ENCODE measurements around the gene NEUROD2.
A peak's percentile ranks its signal among the peaks of the same experiment; 100 is the strongest.

Gene NEUROD2

GRCh38 chr17:39607851-39608130, at the start of gene NEUROD2:
TSS of gene NEUROD2 (minus strand) at chr17:39607920. CDS start at chr17:39606599, 1,321 bp downstream.
- intact Hi-C loops (cut with DNase I; ENCODE audit: low total_unique reads) = loop anchor here (10.0 kb wide), 1 partner anchor 607 kb away; the partner anchor contains the start of gene WIPF2
- no peaks in the 10 kb centered on the region for H3K36me3 ChIP-seq
- H3K27ac ChIP-seq = no peak within 1 kb of the TSS
- no peak for DNase-seq
- H3K27me3 ChIP-seq = peaks cover 15 to 84% of the 10 kb centered on the region in 2 donors
- peak within 1 kb of the TSS in 1 of 2 donors; percentile 9 for H3K4me3 ChIP-seq
- peaks cover 0 to 42% (median 33%) of the 10 kb centered on the region in 4 donors for H3K4me1 ChIP-seq
- no peaks in the 10 kb centered on the region for H3K9me3 ChIP-seq
- no peak for TF ChIP-seq CTCF (IDR thresholded peaks at IDR 0.05)

- no peak for TF ChIP-seq CTCF (IDR thresholded peaks at IDR 0.05)
These were observed 47.4 kb upstream of the NEUROD2 start for GRCh38 chr17:39655105-39655504.

GRCh38 chr17:39653662-39654331, 46.1 kb upstream of the NEUROD2 start:
- Histone ChIP-seq H3K4me3 (no peak overlapping the region), H3K4me1 (peaks cover 0 to 8% (median 4%) of the 10 kb centered on the region in 4 donors), H3K9me3 (no peaks in the 10 kb centered on the region), H3K27ac (no peak overlapping the region), H3K27me3 (no peaks in the 10 kb centered on the region), H3K36me3 (peaks cover 0 to 46% (median 8%) of the 10 kb centered on the region in 3 donors)
- intact Hi-C loops (cut with DNase I; ENCODE audit: low total_unique reads) = no loop called here
- peak in 1 of 2 donors; percentile 62 for DNase-seq
- peak; percentile 59 to 74 for TF ChIP-seq CTCF (IDR thresholded peaks at IDR 0.05)

More at GRCh38 chr17:39655105-39655504, 47.4 kb upstream of the NEUROD2 start:
- DNase-seq = no peak
- Histone ChIP-seq H3K4me1 (peaks cover 0 to 8% (median 4%) of the 10 kb centered on the region in 4 donors), H3K36me3 (peaks cover under 1 to 58% (median 20%) of the 10 kb centered on the region in 3 donors), H3K27ac (no peak overlapping the region), H3K4me3 (no peak overlapping the region), H3K9me3 (no peaks in the 10 kb centered on the region), H3K27me3 (no peaks in the 10 kb centered on the region)
- intact Hi-C loops (cut with DNase I; ENCODE audit: low total_unique reads) = no loop called here

GRCh38 chr17:39653316-39653661, 45.6 kb upstream of the NEUROD2 start:
- no peak overlapping the region for H3K27ac ChIP-seq
- TF ChIP-seq CTCF (IDR thresholded peaks at IDR 0.05) = no peak
- no peaks in the 10 kb centered on the region for H3K9me3 ChIP-seq

GRCh38 chr17:39652587-39653315, 45.0 kb upstream of the NEUROD2 start:
- Histone ChIP-seq H3K27me3 (no peaks in the 10 kb centered on the region), H3K36me3 (peaks cover 0 to 36% (median 7%) of the 10 kb centered on the region in 3 donors), H3K27ac (no peak overlapping the region), H3K4me1 (peaks cover 0 to 8% (median 4%) of the 10 kb centered on the region in 4 donors), H3K9me3 (no peaks in the 10 kb centered on the region), H3K4me3 (no peak overlapping the region)
- intact Hi-C loops (cut with DNase I; ENCODE audit: low total_unique reads) = no loop called here
- no peak for DNase-seq
- no peak for TF ChIP-seq CTCF (IDR thresholded peaks at IDR 0.05)

More at GRCh38 chr17:39653316-39653661, 45.6 kb upstream of the NEUROD2 start:
- H3K4me3 ChIP-seq = no peak overlapping the region
- H3K36me3 ChIP-seq = peaks cover 0 to 41% (median 7%) of the 10 kb centered on the region in 3 donors
- H3K4me1 ChIP-seq = peaks cover 0 to 8% (median 4%) of the 10 kb centered on the region in 4 donors
- intact Hi-C loops (cut with DNase I; ENCODE audit: low total_unique reads) = no loop called here
- DNase-seq = no peak
- no peaks in the 10 kb centered on the region for H3K27me3 ChIP-seq

Measured in tibial artery (tissue), 4 donors.